HepG2 (cell line): ENCODE data around the gene NLRC5. TPM values are rescaled to one million over a fixed set of nuclear protein-coding genes. Genes with fewer than 3 reads are reported as not detected.

Experiments used
- AGO2 ChIP-seq: fragments of 200-400 bp; formaldehyde crosslinking; optimal IDR thresholded peaks from 2 replicates; pipeline ENCODE3; 2017; ENCODE audit warnings: mild to moderate bottlenecking, low read depth, low read length, moderate library complexity
- AHR ChIP-seq: IDR thresholded peaks from 2 replicates; pipeline ENCODE4 v1.6.1; 2018; ENCODE audit warnings: missing genetic modification reagents, missing compliant biosample characterization
- BHLHE40 ChIP-seq: IDR thresholded peaks from 2 replicates; pipeline ENCODE4 v1.6.1; 2011; ENCODE audit warnings: low read length, improper control_type of control experiment
- FOXK1 ChIP-seq: sonication (generic); formaldehyde crosslinking; IDR thresholded peaks from 2 replicates; pipeline ENCODE4 v1.4.0; 2020; ENCODE audit warnings: low read depth, missing genetic modification reagents, borderline replicate concordance
- GTF2F1 ChIP-seq: fragments of 150-350 bp; IDR thresholded peaks from 2 replicates; pipeline ENCODE4 v1.6.1; 2014; ENCODE audit warnings: low read length
- HMGA1 ChIP-seq: sonication (generic); formaldehyde crosslinking; conservative IDR thresholded peaks from 2 replicates; pipeline ENCODE4 v1.4.0; 2020; ENCODE audit warnings: missing genetic modification reagents
- HNRNPK ChIP-seq: fragments of 200-400 bp; formaldehyde crosslinking; IDR thresholded peaks from 2 replicates; pipeline ENCODE4 v1.6.1; 2018; ENCODE audit warnings: low read length, low read depth, moderate library complexity, mild to moderate bottlenecking; ENCODE audit not compliant: poor library complexity, severe bottlenecking
- JUNB ChIP-seq: sonication (generic); formaldehyde crosslinking; IDR thresholded peaks from 2 replicates; pipeline ENCODE4 v1.8.0; 2022; ENCODE audit warnings: missing genetic modification reagents, mild to moderate bottlenecking, borderline replicate concordance
- MED1 ChIP-seq: sonication (generic); formaldehyde crosslinking; IDR thresholded peaks from 2 replicates; pipeline ENCODE4 v1.4.0; 2020; ENCODE audit warnings: missing genetic modification reagents
- PHF20 ChIP-seq: sonication (generic); formaldehyde crosslinking; IDR thresholded peaks from 2 replicates; pipeline ENCODE4 v1.5.0; 2020; ENCODE audit warnings: mild to moderate bottlenecking, missing genetic modification reagents
- POLR2AphosphoS5 ChIP-seq: IDR thresholded peaks from 2 replicates; pipeline ENCODE4 v1.6.1; 2012; ENCODE audit warnings: low read depth, low read length
- PRPF4 ChIP-seq: fragments of 200-400 bp; formaldehyde crosslinking; IDR thresholded peaks from 2 replicates; pipeline ENCODE4 v1.6.1; 2016; ENCODE audit warnings: low read length, low read depth; ENCODE audit not compliant: poor library complexity, severe bottlenecking
- RBFOX2 ChIP-seq: fragments of 200-400 bp; formaldehyde crosslinking; IDR thresholded peaks from 2 replicates; pipeline ENCODE4 v1.6.1; 2017; ENCODE audit warnings: low read depth, mild to moderate bottlenecking, low read length
- RERE ChIP-seq: IDR thresholded peaks from 2 replicates; pipeline ENCODE4 v1.6.1; 2016; ENCODE audit warnings: low read depth, missing genetic modification reagents, missing compliant biosample characterization
- SMAD9 ChIP-seq: sonication (generic); formaldehyde crosslinking; IDR thresholded peaks from 2 replicates; pipeline ENCODE4 v1.5.1; 2020; ENCODE audit warnings: mild to moderate bottlenecking, missing genetic modification reagents
- SOX13 ChIP-seq, 3 experiments: fragments of 450-650 bp in 1 of 3; sonication (generic) in 1 of 3; formaldehyde crosslinking in 1 of 3; IDR thresholded peaks in 2 of 3; conservative IDR thresholded peaks in 1 of 3; 2 replicates each; pipeline versions ENCODE4 v1.5.0 to v1.6.1; 2016 to 2020; ENCODE audit warnings: antibody characterized with exemption in 1 of 3, mild to moderate bottlenecking in 1 of 3, missing compliant biosample characterization in 1 of 3, missing genetic modification reagents in 1 of 3, moderate library complexity in 1 of 3
- SRF ChIP-seq: IDR thresholded peaks from 2 replicates; pipeline ENCODE4 v1.6.1; 2011; ENCODE audit warnings: mild to moderate bottlenecking, low read depth, low read length, moderate library complexity
- ZNF225 ChIP-seq: sonication (generic); formaldehyde crosslinking; IDR thresholded peaks from 2 replicates; pipeline ENCODE4 v1.4.0; 2020; ENCODE audit warnings: mild to moderate bottlenecking, missing genetic modification reagents
- polyA plus RNA-seq, 8 experiments: library from polyadenylated mRNA; depleted of rRNA in 3 of 8; stranded (reverse) in 7 of 8; unstranded in 1 of 8; fragments of >200 nt; fragmentation: Illumina TruSeq in 4 of 8; extraction: Trizol in 4 of 8; gene quantifications; 2 replicates each; pipeline versions ENCODE4 v1.2.1 to v1.2.3, GENCODE V29; 2011 to 2016; ENCODE audit warnings: low read depth in 4 of 8, missing spikeins in 1 of 8, mixed read lengths in 1 of 8; ENCODE audit not compliant: insufficient read depth in 1 of 8
- total RNA-seq, 5 experiments: library from RNA; depleted of rRNA; stranded (reverse); fragments of >200 nt; fragmentation: Illumina TruSeq; extraction: Trizol; gene quantifications; 2 replicates each; pipeline ENCODE4 v1.2.3, GENCODE V29; 2016; ENCODE audit warnings: low read depth in 1 of 5
- TF ChIP-seq, protein P1 (sequence below), 2 experiments: sonication (generic) in 1 of 2; formaldehyde crosslinking in 1 of 2; IDR thresholded peaks; 2 replicates each; pipeline versions ENCODE4 v1.4.0 to v1.6.1; 2016 to 2020; ENCODE audit warnings: borderline replicate concordance in 1 of 2, low read depth in 1 of 2, mild to moderate bottlenecking in 1 of 2, missing genetic modification reagents in 1 of 2

Gene NLRC5
- total and polyA plus RNA-seq, 2 of the 13 experiments (the other 11 are each of a cell fraction or from before 2014, with no cell fraction given), result 6.3 to 12.7 TPM

DNA sequence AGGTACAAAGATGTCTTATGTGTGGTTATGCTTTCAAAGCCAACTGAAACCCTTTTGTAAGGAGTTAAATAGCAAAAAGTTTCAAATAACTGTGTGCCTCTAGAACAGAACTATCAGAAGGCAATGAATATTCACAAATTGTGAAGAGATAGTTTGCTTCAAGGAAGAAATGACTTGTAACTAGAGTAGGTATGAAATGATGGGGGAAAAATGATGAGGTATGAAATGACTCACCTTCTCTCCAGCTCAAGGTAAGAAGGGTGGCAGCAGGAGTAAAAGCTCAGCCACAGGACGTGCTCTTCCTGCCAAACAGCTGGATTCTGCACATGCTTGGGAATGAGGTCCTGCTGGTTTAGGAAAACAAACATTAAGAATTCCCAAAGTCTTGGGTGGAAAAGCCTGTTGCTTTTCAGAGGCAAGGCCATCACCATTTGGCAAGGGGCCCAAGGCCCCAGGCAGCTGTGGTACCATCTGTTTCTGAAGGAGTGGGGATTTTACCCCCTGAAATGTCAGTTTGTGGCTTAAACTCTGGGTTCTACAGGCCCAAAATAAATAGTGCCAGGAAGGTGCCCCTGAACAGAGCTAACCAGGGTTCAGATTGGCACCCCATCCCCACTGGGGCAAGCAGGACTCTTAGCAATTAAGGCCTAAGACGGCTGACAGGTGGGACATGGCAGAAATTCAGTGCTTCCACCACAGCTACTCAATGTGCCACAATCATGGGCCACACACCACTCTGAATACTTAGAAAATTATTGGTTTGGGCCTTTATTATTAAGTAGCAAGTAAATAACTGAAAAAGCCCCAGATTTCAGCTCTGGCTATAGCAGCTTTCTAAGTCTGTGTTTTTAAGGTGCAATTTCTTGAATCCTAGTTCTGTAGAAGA is 44.2 kb upstream of the NLRC5 start (continued):
- TF ChIP-seq SOX13 (IDR thresholded peaks at IDR 0.05) (no peak), SOX13 (CRISPR knock-in tag; conservative IDR thresholded peaks at IDR 0.05 in 1 of 2, IDR thresholded peaks at IDR 0.05 in 1 of 2) (no peak; a peak in 1 of 4 replicates), RERE (no peak), PHF20 (CRISPR knock-in tag) (no peak), ZNF225 (CRISPR knock-in tag) (no peak), RBFOX2 (peak; percentile 67), BHLHE40 (no peak), POLR2AphosphoS5 (peak; percentile 45), FOXK1 (CRISPR knock-in tag) (no peak), PRPF4 (peak; percentile 11), AGO2 (peak; percentile 53), SMAD9 (CRISPR knock-in tag) (no peak), MED1 (CRISPR knock-in tag) (no peak), AHR (CRISPR knock-in tag) (no peak), GTF2F1 (no peak), HNRNPK (peak; percentile 83), SRF (no peak), HMGA1 (CRISPR knock-in tag) (no peak), JUNB (CRISPR knock-in tag) (no peak)
- TF ChIP-seq, protein P1, sequence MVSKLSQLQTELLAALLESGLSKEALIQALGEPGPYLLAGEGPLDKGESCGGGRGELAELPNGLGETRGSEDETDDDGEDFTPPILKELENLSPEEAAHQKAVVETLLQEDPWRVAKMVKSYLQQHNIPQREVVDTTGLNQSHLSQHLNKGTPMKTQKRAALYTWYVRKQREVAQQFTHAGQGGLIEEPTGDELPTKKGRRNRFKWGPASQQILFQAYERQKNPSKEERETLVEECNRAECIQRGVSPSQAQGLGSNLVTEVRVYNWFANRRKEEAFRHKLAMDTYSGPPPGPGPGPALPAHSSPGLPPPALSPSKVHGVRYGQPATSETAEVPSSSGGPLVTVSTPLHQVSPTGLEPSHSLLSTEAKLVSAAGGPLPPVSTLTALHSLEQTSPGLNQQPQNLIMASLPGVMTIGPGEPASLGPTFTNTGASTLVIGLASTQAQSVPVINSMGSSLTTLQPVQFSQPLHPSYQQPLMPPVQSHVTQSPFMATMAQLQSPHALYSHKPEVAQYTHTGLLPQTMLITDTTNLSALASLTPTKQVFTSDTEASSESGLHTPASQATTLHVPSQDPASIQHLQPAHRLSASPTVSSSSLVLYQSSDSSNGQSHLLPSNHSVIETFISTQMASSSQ (IDR thresholded peaks at IDR 0.05; ENCODE audit: low read depth), result no peak
- TF ChIP-seq, protein P1 (CRISPR knock-in tag; IDR thresholded peaks at IDR 0.05; ENCODE audit: borderline replicate concordance), result no peak
